GM12874 (cell line): ENCODE measurements around the gene DCAF4.

Experiments used
- TF ChIP-seq, protein P1 (sequence below): IDR thresholded peaks from 2 replicates; pipeline ENCODE4 v1.5.1; 2011; ENCODE audit warnings: low read depth, mild to moderate bottlenecking, control low read depth, low read length, moderate library complexity; ENCODE audit not compliant: insufficient read depth

DCAF4 gene

DNA sequence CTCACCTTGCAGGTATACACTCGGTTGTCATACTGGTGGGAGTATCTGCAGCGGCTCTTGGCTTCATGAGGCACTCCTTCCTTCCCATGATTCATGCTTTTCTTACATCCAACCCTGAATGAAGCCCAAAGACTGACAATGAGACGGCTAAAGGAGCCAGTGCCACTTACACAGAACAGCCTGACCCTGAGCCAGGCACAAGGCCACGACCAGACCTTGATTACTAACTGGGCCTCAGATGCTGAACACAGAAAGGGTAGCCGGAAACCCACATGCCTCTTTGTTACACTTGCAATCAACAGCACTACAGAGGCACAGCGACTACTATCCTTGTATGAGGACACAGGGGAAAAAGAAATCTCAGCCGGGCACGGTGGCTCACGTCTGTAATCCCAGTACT, 52.6 kb downstream of the DCAF4 start:
- TF ChIP-seq, protein P1, sequence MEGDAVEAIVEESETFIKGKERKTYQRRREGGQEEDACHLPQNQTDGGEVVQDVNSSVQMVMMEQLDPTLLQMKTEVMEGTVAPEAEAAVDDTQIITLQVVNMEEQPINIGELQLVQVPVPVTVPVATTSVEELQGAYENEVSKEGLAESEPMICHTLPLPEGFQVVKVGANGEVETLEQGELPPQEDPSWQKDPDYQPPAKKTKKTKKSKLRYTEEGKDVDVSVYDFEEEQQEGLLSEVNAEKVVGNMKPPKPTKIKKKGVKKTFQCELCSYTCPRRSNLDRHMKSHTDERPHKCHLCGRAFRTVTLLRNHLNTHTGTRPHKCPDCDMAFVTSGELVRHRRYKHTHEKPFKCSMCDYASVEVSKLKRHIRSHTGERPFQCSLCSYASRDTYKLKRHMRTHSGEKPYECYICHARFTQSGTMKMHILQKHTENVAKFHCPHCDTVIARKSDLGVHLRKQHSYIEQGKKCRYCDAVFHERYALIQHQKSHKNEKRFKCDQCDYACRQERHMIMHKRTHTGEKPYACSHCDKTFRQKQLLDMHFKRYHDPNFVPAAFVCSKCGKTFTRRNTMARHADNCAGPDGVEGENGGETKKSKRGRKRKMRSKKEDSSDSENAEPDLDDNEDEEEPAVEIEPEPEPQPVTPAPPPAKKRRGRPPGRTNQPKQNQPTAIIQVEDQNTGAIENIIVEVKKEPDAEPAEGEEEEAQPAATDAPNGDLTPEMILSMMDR = no peak

DNA sequence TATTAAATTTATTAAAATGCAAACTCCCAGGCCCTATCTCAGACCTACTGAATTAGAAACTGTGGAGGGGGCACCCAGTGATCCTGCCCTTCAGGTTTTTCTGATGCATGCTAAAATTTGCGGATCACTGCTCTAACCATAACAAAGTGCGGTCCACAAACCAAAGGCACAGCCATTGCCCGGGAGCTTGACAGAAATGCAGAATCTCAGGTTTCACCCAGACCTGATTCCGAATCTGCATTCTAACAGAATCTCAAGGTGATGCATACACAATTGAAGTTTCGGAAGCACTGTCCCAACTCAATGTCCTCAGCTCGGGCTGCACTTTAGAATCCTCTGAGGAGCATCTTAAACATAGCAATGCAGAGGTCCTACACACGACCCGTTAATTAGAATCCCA, 54.6 kb downstream of the DCAF4 start:
- TF ChIP-seq, protein P1 = no peak

DNA sequence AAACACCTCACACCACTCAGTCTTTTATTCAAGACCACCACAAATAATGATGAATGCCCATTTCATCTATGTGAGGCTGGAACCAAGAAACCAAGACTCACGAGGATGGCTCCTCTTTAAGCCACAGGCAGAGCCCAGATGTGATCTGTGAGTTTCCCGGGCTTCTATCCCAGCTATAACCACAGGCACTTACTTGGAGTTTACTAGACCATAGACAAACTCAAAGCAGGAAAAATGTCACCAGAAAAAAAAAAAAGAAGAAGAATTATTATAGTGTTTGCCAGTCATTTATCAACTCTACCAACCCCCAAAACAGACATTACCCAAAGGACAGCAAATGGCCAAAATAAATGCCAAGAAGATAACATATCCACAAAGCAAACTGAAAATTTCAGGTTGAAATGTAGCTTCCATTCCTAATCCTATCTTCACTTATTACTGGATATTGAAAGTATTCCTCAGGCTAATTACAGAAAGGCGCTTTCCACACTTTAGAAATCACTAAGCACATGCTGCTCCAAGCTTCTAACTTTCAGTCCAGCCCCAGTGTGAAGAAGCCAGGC, 56.0 kb downstream of the DCAF4 start:
- TF ChIP-seq, protein P1 = no peak

DNA sequence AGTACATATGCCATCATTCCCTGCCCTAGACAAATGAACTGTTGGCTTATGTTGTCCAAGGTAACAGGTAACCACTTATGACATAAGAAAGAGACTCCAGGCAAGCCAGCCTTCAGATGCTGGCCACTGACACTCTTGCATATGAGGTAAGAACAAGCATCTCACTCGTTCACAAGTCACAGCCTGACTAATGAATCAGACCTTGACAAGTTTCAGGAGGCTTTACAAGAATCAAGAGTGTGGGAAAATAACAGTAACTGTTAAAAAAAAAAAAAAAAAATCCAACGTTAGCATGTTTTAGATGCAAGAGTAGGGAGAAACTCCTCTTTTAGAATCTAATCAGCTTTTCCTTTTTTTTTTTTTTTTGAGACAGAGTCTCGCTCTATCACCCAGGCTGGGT, 60.0 kb downstream of the DCAF4 start:
- TF ChIP-seq, protein P1 = no peak

GRCh38 chr14:72986857-72987256, 60.6 kb downstream of the DCAF4 start:
- TF ChIP-seq, protein P1 = no peak

- TF ChIP-seq, protein P1 = no peak
Measured at GRCh38 chr14:72990171-72990570, 63.9 kb downstream of the DCAF4 start.

DNA sequence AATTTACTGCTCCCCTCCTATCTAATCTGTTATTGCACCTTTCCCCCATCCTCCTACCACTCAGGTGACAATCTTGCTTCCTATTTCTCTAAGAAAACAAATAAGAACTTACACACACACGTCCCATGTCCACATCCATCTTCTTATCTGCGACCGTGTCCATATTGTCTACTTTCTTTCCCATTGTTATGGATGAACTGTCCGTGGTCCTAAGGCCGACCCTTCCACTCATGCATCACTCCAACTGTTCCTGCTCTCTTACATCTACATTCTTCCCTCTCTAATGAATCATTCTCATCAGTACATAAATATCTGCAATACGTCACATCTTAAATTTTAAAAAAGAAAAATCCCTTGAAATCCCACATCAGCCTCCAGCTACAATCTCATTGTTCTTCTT, 70.7 kb downstream of the DCAF4 start:
- TF ChIP-seq, protein P1 = no peak

DNA sequence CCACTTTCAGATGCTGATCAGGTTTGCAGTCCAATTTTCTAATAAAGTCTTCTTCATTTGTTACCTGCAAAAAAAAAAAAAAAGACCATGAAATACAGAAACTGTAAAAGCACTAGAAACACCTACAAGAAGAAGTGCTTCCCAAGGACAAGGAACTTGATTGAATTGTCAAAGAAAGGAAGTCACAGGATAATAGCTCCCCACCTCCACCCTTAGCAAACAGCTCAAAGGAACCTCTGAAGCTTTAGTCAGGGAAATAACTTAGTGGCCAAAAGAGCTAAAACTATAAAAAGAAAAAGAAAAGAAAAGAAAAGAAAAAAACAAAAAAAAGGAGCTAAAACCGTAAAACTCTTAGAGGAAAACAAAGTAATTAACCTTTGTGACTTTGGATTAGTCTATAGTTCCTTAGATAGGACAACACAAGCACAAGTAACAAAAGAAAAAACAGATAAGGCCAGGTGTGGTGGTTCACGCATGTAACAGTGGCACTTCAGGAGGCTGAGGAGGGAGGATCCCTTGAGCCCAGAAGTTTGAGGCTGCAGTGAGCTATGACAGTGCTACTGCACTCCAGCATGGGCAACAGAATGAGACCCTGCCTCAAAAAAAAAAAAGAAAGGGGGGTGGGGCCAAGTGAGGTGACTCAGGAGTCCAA, 72.1 kb downstream of the DCAF4 start:
- TF ChIP-seq, protein P1 = no peak
